IPS-20b (cell line): ENCODE results near the gene C15orf39.
"Not testable (repeated sequence)": the region's sequence is repeated elsewhere in the genome, so short reads cannot be mapped to it uniquely, and the experiment has no call there.

Experiments
- H3K27ac ChIP-seq: one replicate; pipeline ENCODE4 v1.5.1; 2013; ENCODE audit warnings: low read length
- H3K27me3 ChIP-seq: 2 replicates; pipeline ENCODE4 v1.6.1; 2013; ENCODE audit warnings: mild to moderate bottlenecking, low read length, inconsistent platforms; ENCODE audit not compliant: insufficient read depth
- H3K36me3 ChIP-seq: 2 replicates; pipeline ENCODE4 v1.6.1; 2013; ENCODE audit warnings: low read depth, mild to moderate bottlenecking, inconsistent platforms, low read length, moderate library complexity; ENCODE audit not compliant: insufficient read depth
- H3K4me1 ChIP-seq: 2 replicates; pipeline ENCODE4 v1.6.1; 2013; ENCODE audit warnings: mild to moderate bottlenecking, control low read depth, inconsistent platforms, low read length, moderate library complexity; ENCODE audit not compliant: insufficient read depth
- H3K4me3 ChIP-seq: 2 replicates; pipeline ENCODE4 v1.5.1; 2013; ENCODE audit warnings: mild to moderate bottlenecking, low read length, inconsistent platforms
- H3K9ac ChIP-seq: 2 replicates; pipeline ENCODE4 v1.6.1; 2013; ENCODE audit warnings: low read depth, mild to moderate bottlenecking, inconsistent platforms, low read length, moderate library complexity
- H3K9me3 ChIP-seq: 2 replicates; pipeline ENCODE4 v1.6.1; 2013; ENCODE audit warnings: mild to moderate bottlenecking, low read depth, low read length, inconsistent platforms; ENCODE audit not compliant: insufficient read depth

Gene C15orf39

DNA sequence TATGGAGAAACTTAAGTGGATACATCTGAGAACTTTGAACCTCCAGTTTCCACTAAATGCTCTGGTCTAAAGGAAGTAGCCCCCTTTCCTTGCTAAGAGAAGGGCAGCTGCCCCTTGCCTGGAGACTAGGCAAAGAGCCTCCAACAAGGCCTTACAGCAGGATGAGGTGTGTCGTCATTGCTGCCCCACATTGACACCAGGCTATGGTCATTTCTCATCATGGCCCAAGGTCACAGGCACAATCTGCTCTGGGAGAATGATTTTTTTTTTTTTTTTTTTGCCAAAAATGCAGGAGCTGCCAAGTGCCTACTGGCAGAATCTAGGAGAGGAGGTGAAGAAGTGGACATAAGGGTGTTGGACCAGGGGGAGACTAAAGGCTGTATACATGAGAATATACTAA lies 44.1 kb downstream of the C15orf39 start:
- not testable (repeated sequence) for H3K27ac ChIP-seq, H3K4me1 ChIP-seq, H3K9me3 ChIP-seq, H3K27me3 ChIP-seq, H3K36me3 ChIP-seq, H3K4me3 ChIP-seq, H3K9ac ChIP-seq

DNA sequence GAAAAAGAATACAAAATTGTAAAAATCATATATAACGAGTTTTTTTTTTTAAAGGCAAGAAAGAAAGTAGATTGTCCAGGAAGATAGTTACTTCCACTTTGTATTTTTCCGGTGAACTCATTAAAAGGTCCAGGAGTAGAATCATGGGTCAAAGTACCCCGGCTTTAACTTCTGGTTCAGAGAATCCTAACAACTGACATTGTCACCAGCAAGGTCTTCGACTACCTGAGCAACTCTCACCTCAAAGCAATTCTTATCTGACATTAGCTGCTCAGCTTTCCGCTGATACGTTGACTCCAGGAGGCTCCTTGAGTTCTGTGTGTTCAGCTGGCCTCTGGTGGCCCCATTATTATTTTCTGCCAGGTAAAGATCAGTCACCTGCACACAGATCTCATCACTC lies 47.3 kb downstream of the C15orf39 start:
- H3K4me3 ChIP-seq, H3K27me3 ChIP-seq, H3K9me3 ChIP-seq, H3K9ac ChIP-seq, H3K36me3 ChIP-seq, H3K27ac ChIP-seq, H3K4me1 ChIP-seq: not testable (repeated sequence)

DNA sequence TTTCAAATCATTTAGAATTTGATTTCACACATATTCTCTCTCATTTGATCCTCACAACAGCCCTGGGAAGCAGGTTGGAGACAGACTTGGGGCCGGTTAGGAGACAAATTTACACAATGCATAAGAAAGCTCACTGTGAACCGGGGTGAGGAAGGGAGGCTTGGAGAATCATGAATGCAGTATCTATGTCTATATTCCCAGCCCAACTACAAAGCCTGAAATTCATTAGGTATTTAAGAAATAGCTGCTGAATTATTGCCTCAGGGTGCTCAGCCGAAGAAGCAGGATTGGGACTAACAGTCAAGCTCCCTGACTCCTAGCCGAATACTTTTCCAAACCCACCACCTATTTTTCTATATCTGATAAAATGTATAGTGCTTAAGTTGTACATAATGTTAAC lies 48.0 kb downstream of the C15orf39 start:
- H3K27ac ChIP-seq = no peak overlapping the region
- H3K9me3 ChIP-seq = no peaks in the 10 kb centered on the region
- H3K4me1 ChIP-seq = peaks cover 7% of the 10 kb centered on the region; the same call in 1 of the 2 replicates
- H3K27me3 ChIP-seq = no peaks in the 10 kb centered on the region; the same call in 1 of the 2 replicates
- H3K36me3 ChIP-seq = no peaks in the 10 kb centered on the region
- no peak overlapping the region for H3K9ac ChIP-seq
- H3K4me3 ChIP-seq = no peak overlapping the region

DNA sequence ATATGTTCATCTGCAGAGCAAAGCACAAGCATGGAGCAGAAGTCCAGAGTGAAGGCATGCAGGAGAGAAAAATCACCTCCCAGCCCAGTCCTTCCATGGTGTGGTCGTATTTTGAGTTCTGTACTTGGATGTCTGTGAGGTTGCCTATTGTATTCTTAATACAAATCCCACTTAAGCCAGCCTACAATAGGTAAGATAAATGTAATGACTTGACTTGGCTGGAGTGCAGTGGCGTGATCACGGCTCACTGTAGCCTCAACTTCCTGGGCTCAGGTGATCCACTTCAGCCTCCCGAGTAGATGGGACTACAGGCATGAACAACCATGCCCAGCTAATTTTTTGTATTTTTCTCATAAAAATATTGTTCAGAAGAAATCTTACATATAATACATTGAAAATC lies 49.7 kb downstream of the C15orf39 start:
- H3K4me1 ChIP-seq, H3K36me3 ChIP-seq, H3K4me3 ChIP-seq, H3K9me3 ChIP-seq, H3K27me3 ChIP-seq, H3K27ac ChIP-seq, H3K9ac ChIP-seq: not testable (repeated sequence)

DNA sequence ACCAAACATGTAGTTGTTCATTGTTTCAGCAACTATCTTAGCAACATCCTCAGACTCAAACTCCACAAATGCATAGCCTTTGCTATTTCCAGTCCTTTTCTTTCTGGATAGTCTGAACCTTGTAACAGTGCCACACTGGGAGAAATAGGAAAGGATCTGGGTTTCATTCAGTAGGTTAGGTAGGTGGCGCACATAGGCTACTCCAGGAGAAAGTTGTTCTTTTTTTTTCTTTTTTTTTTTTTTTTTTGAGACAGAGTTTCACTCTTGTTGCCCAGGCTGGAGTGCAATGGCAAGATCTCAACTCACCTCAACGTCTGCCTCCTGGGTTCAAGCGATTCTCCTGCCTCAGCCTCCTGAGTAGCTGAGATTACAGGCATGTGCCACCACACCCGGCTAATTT lies 50.6 kb downstream of the C15orf39 start:
- H3K4me1 ChIP-seq, H3K9me3 ChIP-seq, H3K4me3 ChIP-seq, H3K36me3 ChIP-seq, H3K27ac ChIP-seq, H3K27me3 ChIP-seq: not testable (repeated sequence)
- H3K9ac ChIP-seq = peak overlapping the region; percentile 32; the same call in 1 of the 2 replicates

DNA sequence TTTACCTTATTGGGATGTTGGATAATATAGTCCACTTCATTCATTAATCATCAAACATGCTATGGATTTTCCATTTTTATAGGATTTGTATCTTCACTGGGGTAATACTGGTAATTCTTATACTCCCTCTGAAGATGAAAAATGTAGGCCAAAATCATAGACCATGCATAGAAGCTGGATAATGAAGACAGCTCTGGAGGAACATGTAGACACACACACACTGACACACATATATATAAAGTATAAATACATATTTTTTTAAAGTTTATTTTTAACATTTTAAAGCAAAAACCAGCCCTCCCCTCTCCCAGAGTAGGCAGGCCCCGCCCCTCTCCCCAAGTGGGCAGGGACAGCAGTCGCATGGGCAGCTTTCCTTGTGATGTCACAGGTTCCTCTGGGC lies 56.4 kb downstream of the C15orf39 start, which contains the start of gene GOLGA6C:
TSS of gene GOLGA6C (plus strand) at position 301 of the 400 bp plus-strand sequence. CDS start 265 bp downstream, outside the sequence.
- H3K9ac ChIP-seq, H3K9me3 ChIP-seq, H3K4me3 ChIP-seq, H3K4me1 ChIP-seq, H3K36me3 ChIP-seq, H3K27me3 ChIP-seq, H3K27ac ChIP-seq: not testable (repeated sequence)

- not testable (repeated sequence) for H3K36me3 ChIP-seq, H3K4me1 ChIP-seq, H3K9ac ChIP-seq, H3K9me3 ChIP-seq, H3K27me3 ChIP-seq, H3K4me3 ChIP-seq, H3K27ac ChIP-seq
Measured at GRCh38 chr15:75258620-75259343, 57.1 kb downstream of the C15orf39 start.

- not testable (repeated sequence) for H3K9ac ChIP-seq, H3K27me3 ChIP-seq, H3K9me3 ChIP-seq, H3K4me3 ChIP-seq, H3K27ac ChIP-seq, H3K36me3 ChIP-seq, H3K4me1 ChIP-seq
Measured at GRCh38 chr15:75259873-75260272, 58.2 kb downstream of the C15orf39 start.
